Liver (tissue), 9 donors: ENCODE data around the gene OR8B8. TPM values are rescaled to one million over a fixed set of nuclear protein-coding genes. Genes with fewer than 3 reads are reported as not detected.

Source experiments
- DNase-seq: peaks from one replicate; pipeline ENCODE4 v3.0.0-alpha.2; 2017; ENCODE audit warnings: low spot score
- H3K27ac ChIP-seq, 2 donors: one replicate each; pipeline ENCODE4 v1.7.0; 2013; ENCODE audit warnings: inconsistent platforms in 2 of 2, low read length in 2 of 2, control low read depth in 1 of 2, low read depth in 1 of 2, mild to moderate bottlenecking in 1 of 2
- H3K27me3 ChIP-seq, 4 donors: one replicate each; pipeline versions ENCODE4 v1.6.1 to v1.7.0; 2013; ENCODE audit warnings: low read length in 3 of 4, inconsistent platforms in 1 of 4, mild to moderate bottlenecking in 1 of 4, moderate library complexity in 1 of 4; ENCODE audit not compliant: control insufficient read depth in 4 of 4, insufficient read depth in 4 of 4
- H3K36me3 ChIP-seq, 4 donors: one replicate each; pipeline versions ENCODE4 v1.6.1 to v1.7.0; 2013; ENCODE audit warnings: low read length in 3 of 4, mild to moderate bottlenecking in 3 of 4, low read depth in 1 of 4, moderate library complexity in 1 of 4; ENCODE audit not compliant: control insufficient read depth in 4 of 4, insufficient read depth in 3 of 4
- H3K4me1 ChIP-seq, 4 donors: one replicate each; pipeline versions ENCODE4 v1.6.1 to v1.7.0; 2013; ENCODE audit warnings: low read length in 3 of 4, mild to moderate bottlenecking in 3 of 4, moderate library complexity in 1 of 4; ENCODE audit not compliant: control insufficient read depth in 4 of 4, insufficient read depth in 4 of 4
- H3K4me3 ChIP-seq, 3 donors: one replicate each; pipeline versions ENCODE4 v1.6.1 to v1.7.0; 2013; ENCODE audit warnings: low read length in 3 of 3, control low read depth in 1 of 3, low read depth in 1 of 3, mild to moderate bottlenecking in 1 of 3
- H3K9ac ChIP-seq, 2 donors: one replicate each; pipeline ENCODE4 v1.7.0; 2013; ENCODE audit warnings: low read length in 2 of 2, mild to moderate bottlenecking in 2 of 2, moderate library complexity in 2 of 2, control low read depth in 1 of 2, low read depth in 1 of 2
- H3K9me3 ChIP-seq, 4 donors: one replicate each; pipeline versions ENCODE4 v1.6.1 to v1.7.0; 2013; ENCODE audit warnings: low read length in 3 of 4; ENCODE audit not compliant: control insufficient read depth in 4 of 4
- EGR1 ChIP-seq, 2 donors: IDR thresholded peaks; 2 replicates each; pipeline ENCODE4 v1.6.1; 2016 to 2018; ENCODE audit warnings: antibody characterized with exemption in 2 of 2, low read depth in 2 of 2
- FOXA1 ChIP-seq: IDR thresholded peaks from 2 replicates; pipeline ENCODE4 v1.6.1; 2016; ENCODE audit warnings: antibody characterized with exemption
- FOXA2 ChIP-seq: IDR thresholded peaks from 2 replicates; pipeline ENCODE4 v1.6.1; 2016; ENCODE audit warnings: antibody characterized with exemption
- GABPA ChIP-seq, 2 donors: IDR thresholded peaks in 1 of 2; conservative IDR thresholded peaks in 1 of 2; 2 replicates each; pipeline ENCODE4 v1.6.1; 2016; ENCODE audit warnings: antibody characterized with exemption in 2 of 2, mild to moderate bottlenecking in 1 of 2, moderate library complexity in 1 of 2
- HNF4A ChIP-seq, 2 donors: conservative IDR thresholded peaks; 2 replicates each; pipeline ENCODE4 v1.6.1; 2016; ENCODE audit warnings: antibody characterized with exemption in 2 of 2, mild to moderate bottlenecking in 2 of 2
- HNF4G ChIP-seq: IDR thresholded peaks from 2 replicates; pipeline ENCODE4 v1.6.1; 2016; ENCODE audit warnings: antibody characterized with exemption
- JUND ChIP-seq, 2 donors: IDR thresholded peaks; 2 replicates each; pipeline ENCODE4 v1.6.1; 2016; ENCODE audit warnings: antibody characterized with exemption in 2 of 2
- NR2F2 ChIP-seq: IDR thresholded peaks from 2 replicates; pipeline ENCODE4 v1.6.1; 2016; ENCODE audit warnings: antibody characterized with exemption
- RAD21 ChIP-seq, 2 donors: IDR thresholded peaks; 2 replicates each; pipeline ENCODE4 v1.6.1; 2016; ENCODE audit warnings: antibody characterized with exemption in 2 of 2, mild to moderate bottlenecking in 2 of 2
- RXRA ChIP-seq, 2 donors: IDR thresholded peaks; 2 replicates each; pipeline ENCODE4 v1.6.1; 2017 to 2018; ENCODE audit warnings: antibody characterized with exemption in 2 of 2, mild to moderate bottlenecking in 1 of 2
- SP1 ChIP-seq: IDR thresholded peaks from 2 replicates; pipeline ENCODE4 v1.6.1; 2018; ENCODE audit warnings: antibody characterized with exemption, mild to moderate bottlenecking
- TAF1 ChIP-seq: conservative IDR thresholded peaks from 2 replicates; pipeline ENCODE4 v1.6.1; 2016; ENCODE audit warnings: antibody characterized with exemption, mild to moderate bottlenecking
- YY1 ChIP-seq: IDR thresholded peaks from 2 replicates; pipeline ENCODE4 v1.6.1; 2016; ENCODE audit warnings: antibody characterized with exemption, mild to moderate bottlenecking
- WGBS: extraction: QIAGEN DNeasy Blood & Tissue Kit; methylation state at CpG from one replicate; pipeline ENCODE4 v1.1.7; 2013; 5-methylcytosine and 5-hydroxymethylcytosine counted together
- polyA plus RNA-seq, 2 donors: library from polyadenylated mRNA; stranded (reverse) in 1 of 2; unstranded in 1 of 2; fragments of 200-250 nt in 1 of 2; fragments of >200 nt in 1 of 2; fragmentation: Nextera tagmentation in 1 of 2; extraction: Ambion mirVana in 1 of 2; gene quantifications; one replicate each; pipeline versions ENCODE4 v1.2.1 to v1.2.3, GENCODE V29; 2013 to 2015
- total RNA-seq, 2 donors: library from RNA; depleted of rRNA; stranded (reverse); fragments of >200 nt; gene quantifications; one replicate each; pipeline ENCODE4 v1.2.3, GENCODE V29; 2014
- TF ChIP-seq, protein P1 (sequence below): IDR thresholded peaks from 2 replicates; pipeline ENCODE4 v1.6.1; 2016; ENCODE audit warnings: antibody characterized with exemption
- TF ChIP-seq, protein P2 (sequence below): IDR thresholded peaks from 2 replicates; pipeline ENCODE4 v1.6.1; 2016; ENCODE audit warnings: antibody characterized with exemption
- TF ChIP-seq, protein P3 (sequence below): fragments of 150-350 bp; IDR thresholded peaks from 2 replicates; pipeline ENCODE4 v1.5.1; 2017; ENCODE audit warnings: improper control_type of control experiment, low read depth, low read length; ENCODE audit not compliant: missing input control
- TF ChIP-seq, protein P4 (sequence below): IDR thresholded peaks from 2 replicates; pipeline ENCODE4 v1.6.1; 2016; ENCODE audit warnings: antibody characterized with exemption
- donor health status: healthy.
- donor health status: healthy.
- donor health status: healthy.
- donor health status: healthy.
- donor health status: healthy.

OR8B8 gene
- total and polyA plus RNA-seq, 4 donors: not detected

DNA sequence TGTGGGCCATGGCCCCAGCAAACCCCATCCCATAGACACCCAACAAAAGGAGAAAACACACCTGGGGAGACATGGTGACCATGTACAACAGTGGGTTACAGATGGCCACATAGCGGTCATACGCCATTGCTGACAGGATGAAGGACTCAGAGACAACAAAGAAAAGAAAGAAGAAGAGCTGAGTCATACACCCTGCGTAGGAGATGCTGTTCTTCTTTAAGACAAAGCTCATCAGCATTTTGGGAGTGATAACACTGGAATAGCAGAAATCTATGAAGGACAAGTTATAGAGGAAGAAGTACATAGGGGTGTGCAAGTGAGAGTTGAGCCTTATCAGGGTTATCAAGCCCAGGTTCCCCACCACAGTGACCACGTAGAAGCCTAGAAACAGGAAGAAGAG is 4.9 kb downstream of the OR8B8 start:
- peaks cover 0 to 2% (median 0%) of the 10 kb centered on the region in 4 donors for H3K9me3 ChIP-seq
- WGBS: 77% methylated on average over 4 of the region's 4 CpGs

DNA sequence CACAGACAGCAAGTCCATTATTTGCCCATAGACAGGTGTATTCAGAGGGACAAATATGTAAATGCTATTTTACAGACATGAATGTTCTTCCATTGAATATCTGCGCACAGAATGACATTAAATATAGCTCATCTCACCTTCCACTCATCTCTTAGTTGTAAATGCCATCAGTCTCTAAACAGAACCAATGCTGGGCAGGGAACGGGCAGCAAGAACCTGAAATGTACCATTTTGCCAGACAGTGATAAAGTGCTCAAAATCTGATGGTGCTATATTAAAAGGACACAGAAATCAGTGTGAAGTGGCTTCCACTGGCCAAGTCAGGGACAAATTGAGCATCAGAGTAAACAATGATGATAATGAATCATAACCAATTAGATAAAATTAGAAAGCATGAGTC is 10.8 kb downstream of the OR8B8 start:
- Histone ChIP-seq H3K27ac (no peak overlapping the region), H3K27me3 (peaks cover 0 to 13% (median 0%) of the 10 kb centered on the region in 4 donors), H3K36me3 (no peaks in the 10 kb centered on the region), H3K9me3 (peaks cover 0 to 11% (median 0%) of the 10 kb centered on the region in 4 donors), H3K4me1 (no peaks in the 10 kb centered on the region), H3K9ac (no peak overlapping the region), H3K4me3 (no peak overlapping the region)
- DNase-seq: no peak
- no peak for TF ChIP-seq JUND (IDR thresholded peaks at IDR 0.05)
- TF ChIP-seq GABPA (IDR thresholded peaks at IDR 0.05 in 1 of 2, conservative IDR thresholded peaks at IDR 0.05 in 1 of 2): no peak
- TF ChIP-seq, protein P1, sequence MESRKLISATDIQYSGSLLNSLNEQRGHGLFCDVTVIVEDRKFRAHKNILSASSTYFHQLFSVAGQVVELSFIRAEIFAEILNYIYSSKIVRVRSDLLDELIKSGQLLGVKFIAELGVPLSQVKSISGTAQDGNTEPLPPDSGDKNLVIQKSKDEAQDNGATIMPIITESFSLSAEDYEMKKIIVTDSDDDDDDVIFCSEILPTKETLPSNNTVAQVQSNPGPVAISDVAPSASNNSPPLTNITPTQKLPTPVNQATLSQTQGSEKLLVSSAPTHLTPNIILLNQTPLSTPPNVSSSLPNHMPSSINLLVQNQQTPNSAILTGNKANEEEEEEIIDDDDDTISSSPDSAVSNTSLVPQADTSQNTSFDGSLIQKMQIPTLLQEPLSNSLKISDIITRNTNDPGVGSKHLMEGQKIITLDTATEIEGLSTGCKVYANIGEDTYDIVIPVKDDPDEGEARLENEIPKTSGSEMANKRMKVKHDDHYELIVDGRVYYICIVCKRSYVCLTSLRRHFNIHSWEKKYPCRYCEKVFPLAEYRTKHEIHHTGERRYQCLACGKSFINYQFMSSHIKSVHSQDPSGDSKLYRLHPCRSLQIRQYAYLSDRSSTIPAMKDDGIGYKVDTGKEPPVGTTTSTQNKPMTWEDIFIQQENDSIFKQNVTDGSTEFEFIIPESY: no peak
- no peak for TF ChIP-seq SP1
- no peak for TF ChIP-seq RXRA (IDR thresholded peaks at IDR 0.05)
- TF ChIP-seq EGR1 (IDR thresholded peaks at IDR 0.05; ENCODE audit: low read depth in 2 of 2): no peak
- TF ChIP-seq, protein P2, sequence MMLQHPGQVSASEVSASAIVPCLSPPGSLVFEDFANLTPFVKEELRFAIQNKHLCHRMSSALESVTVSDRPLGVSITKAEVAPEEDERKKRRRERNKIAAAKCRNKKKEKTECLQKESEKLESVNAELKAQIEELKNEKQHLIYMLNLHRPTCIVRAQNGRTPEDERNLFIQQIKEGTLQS: no peak
- no peak for TF ChIP-seq TAF1
- TF ChIP-seq, protein P3, sequence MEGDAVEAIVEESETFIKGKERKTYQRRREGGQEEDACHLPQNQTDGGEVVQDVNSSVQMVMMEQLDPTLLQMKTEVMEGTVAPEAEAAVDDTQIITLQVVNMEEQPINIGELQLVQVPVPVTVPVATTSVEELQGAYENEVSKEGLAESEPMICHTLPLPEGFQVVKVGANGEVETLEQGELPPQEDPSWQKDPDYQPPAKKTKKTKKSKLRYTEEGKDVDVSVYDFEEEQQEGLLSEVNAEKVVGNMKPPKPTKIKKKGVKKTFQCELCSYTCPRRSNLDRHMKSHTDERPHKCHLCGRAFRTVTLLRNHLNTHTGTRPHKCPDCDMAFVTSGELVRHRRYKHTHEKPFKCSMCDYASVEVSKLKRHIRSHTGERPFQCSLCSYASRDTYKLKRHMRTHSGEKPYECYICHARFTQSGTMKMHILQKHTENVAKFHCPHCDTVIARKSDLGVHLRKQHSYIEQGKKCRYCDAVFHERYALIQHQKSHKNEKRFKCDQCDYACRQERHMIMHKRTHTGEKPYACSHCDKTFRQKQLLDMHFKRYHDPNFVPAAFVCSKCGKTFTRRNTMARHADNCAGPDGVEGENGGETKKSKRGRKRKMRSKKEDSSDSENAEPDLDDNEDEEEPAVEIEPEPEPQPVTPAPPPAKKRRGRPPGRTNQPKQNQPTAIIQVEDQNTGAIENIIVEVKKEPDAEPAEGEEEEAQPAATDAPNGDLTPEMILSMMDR: no peak
- no peak for TF ChIP-seq RAD21 (IDR thresholded peaks at IDR 0.05)
- no peak for TF ChIP-seq YY1
- TF ChIP-seq FOXA1: no peak
- WGBS: 84% methylated on average over 2 of the region's 2 CpGs

More for the DNA sequence above, 4.9 kb downstream of the OR8B8 start:
- no peak overlapping the region for H3K4me3 ChIP-seq
- H3K27ac ChIP-seq: no peak overlapping the region
- H3K9ac ChIP-seq: no peak overlapping the region
- H3K27me3 ChIP-seq: peaks cover 0 to 6% (median 0%) of the 10 kb centered on the region in 4 donors
- H3K36me3 ChIP-seq: no peaks in the 10 kb centered on the region
- no peak for DNase-seq
- no peaks in the 10 kb centered on the region for H3K4me1 ChIP-seq
- TF ChIP-seq, protein P4, sequence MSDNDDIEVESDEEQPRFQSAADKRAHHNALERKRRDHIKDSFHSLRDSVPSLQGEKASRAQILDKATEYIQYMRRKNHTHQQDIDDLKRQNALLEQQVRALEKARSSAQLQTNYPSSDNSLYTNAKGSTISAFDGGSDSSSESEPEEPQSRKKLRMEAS: no peak
- TF ChIP-seq, protein P1: no peak
- TF ChIP-seq HNF4G: no peak
- TF ChIP-seq RXRA (IDR thresholded peaks at IDR 0.05): no peak
- TF ChIP-seq GABPA (IDR thresholded peaks at IDR 0.05 in 1 of 2, conservative IDR thresholded peaks at IDR 0.05 in 1 of 2): no peak
- TF ChIP-seq TAF1: no peak
- TF ChIP-seq FOXA2: no peak
- TF ChIP-seq, protein P2: no peak
- TF ChIP-seq FOXA1: no peak
- no peak for TF ChIP-seq EGR1 (IDR thresholded peaks at IDR 0.05; ENCODE audit: low read depth in 2 of 2)
- no peak for TF ChIP-seq SP1
- TF ChIP-seq HNF4A (conservative IDR thresholded peaks at IDR 0.05): no peak
- TF ChIP-seq RAD21 (IDR thresholded peaks at IDR 0.05): no peak
- no peak for TF ChIP-seq NR2F2
